Esophagus muscularis mucosa (tissue), 3 donors: ENCODE results near the gene UBAC1.

Source experiments
- CTCF ChIP-seq, 3 experiments: fragments of 200-600 bp in 2 of 3; fragments of 450-650 bp in 1 of 3; sonication (generic) in 2 of 3; IDR thresholded peaks; one replicate each; pipeline ENCODE4 v1.5.1; 2017 to 2019; ENCODE audit warnings: antibody characterized with exemption in 3 of 3, mild to moderate bottlenecking in 2 of 3, moderate library complexity in 1 of 3
- POLR2AphosphoS5 ChIP-seq, 2 donors: sonication (generic); formaldehyde crosslinking; IDR thresholded peaks; one replicate each; pipeline ENCODE4 v1.6.1; 2017; ENCODE audit warnings: antibody characterized with exemption in 2 of 2

GRCh38 chr9:135933114-135933513 lies 28.1 kb downstream of the UBAC1 start:
- TF ChIP-seq CTCF (IDR thresholded peaks at IDR 0.05) (no peak), POLR2AphosphoS5 (IDR thresholded peaks at IDR 0.05) (no peak)
